HepG2 (cell line): ENCODE results near the gene SESN2. TPM values are rescaled to one million over a fixed set of nuclear protein-coding genes. Genes with fewer than 3 reads are reported as not detected.
A peak's percentile ranks its signal among the peaks of the same experiment; 100 is the strongest.

Source experiments
- ARID2 ChIP-seq: sonication (generic); formaldehyde crosslinking; IDR thresholded peaks from 2 replicates; pipeline ENCODE4 v1.8.1; 2022; ENCODE audit warnings: mild to moderate bottlenecking, missing genetic modification reagents, borderline replicate concordance
- MED1 ChIP-seq: sonication (generic); formaldehyde crosslinking; IDR thresholded peaks from 2 replicates; pipeline ENCODE4 v1.4.0; 2020; ENCODE audit warnings: missing genetic modification reagents
- NFE2L2 ChIP-seq: fragments of 150-350 bp; IDR thresholded peaks from 2 replicates; pipeline ENCODE4 v1.6.1; 2014; ENCODE audit warnings: low read length
- SALL1 ChIP-seq: sonication (generic); formaldehyde crosslinking; IDR thresholded peaks from 2 replicates; pipeline ENCODE4 v1.8.0; 2022; ENCODE audit warnings: mild to moderate bottlenecking, missing genetic modification reagents
- SIN3A ChIP-seq: IDR thresholded peaks from 2 replicates; pipeline ENCODE4 v1.6.1; 2011; ENCODE audit warnings: low read depth, mild to moderate bottlenecking, control low read depth, low read length, borderline replicate concordance
- STAT5B ChIP-seq: sonication (generic); formaldehyde crosslinking; IDR thresholded peaks from 2 replicates; pipeline ENCODE4 v1.4.0; 2020; ENCODE audit warnings: missing genetic modification reagents
- ZKSCAN8 ChIP-seq: IDR thresholded peaks from 2 replicates; pipeline ENCODE4 v1.6.1; 2016; ENCODE audit warnings: borderline replicate concordance, missing genetic modification reagents, missing compliant biosample characterization
- ZNF329 ChIP-seq: sonication (generic); formaldehyde crosslinking; IDR thresholded peaks from 2 replicates; pipeline ENCODE4 v1.9.0; 2021; ENCODE audit warnings: low read depth, mild to moderate bottlenecking, missing genetic modification reagents
- ZNF782 ChIP-seq: sonication (generic); formaldehyde crosslinking; IDR thresholded peaks from 2 replicates; pipeline ENCODE4 v1.4.0; 2020; ENCODE audit warnings: missing genetic modification reagents, mild to moderate bottlenecking, borderline replicate concordance
- polyA plus RNA-seq, 8 experiments: library from polyadenylated mRNA; depleted of rRNA in 3 of 8; stranded (reverse) in 7 of 8; unstranded in 1 of 8; fragments of >200 nt; fragmentation: Illumina TruSeq in 4 of 8; extraction: Trizol in 4 of 8; gene quantifications; 2 replicates each; pipeline versions ENCODE4 v1.2.1 to v1.2.3, GENCODE V29; 2011 to 2016; ENCODE audit warnings: low read depth in 4 of 8, missing spikeins in 1 of 8, mixed read lengths in 1 of 8; ENCODE audit not compliant: insufficient read depth in 1 of 8
- total RNA-seq, 5 experiments: library from RNA; depleted of rRNA; stranded (reverse); fragments of >200 nt; fragmentation: Illumina TruSeq; extraction: Trizol; gene quantifications; 2 replicates each; pipeline ENCODE4 v1.2.3, GENCODE V29; 2016; ENCODE audit warnings: low read depth in 1 of 5
- TF ChIP-seq, protein P1 (sequence below): fragments of 450-650 bp; IDR thresholded peaks from 2 replicates; pipeline ENCODE4 v1.6.1; 2017; ENCODE audit warnings: mild to moderate bottlenecking
- TF ChIP-seq, protein P2 (sequence below): sonication (generic); formaldehyde crosslinking; IDR thresholded peaks from 2 replicates; pipeline ENCODE4 v1.8.0; 2022; ENCODE audit warnings: mild to moderate bottlenecking, missing genetic modification reagents, moderate library complexity
- TF ChIP-seq, protein P3 (sequence below): sonication (generic); formaldehyde crosslinking; IDR thresholded peaks from 2 replicates; pipeline ENCODE4 v1.4.0; 2020; ENCODE audit warnings: mild to moderate bottlenecking, missing genetic modification reagents
- TF ChIP-seq, protein P4 (sequence below): sonication (generic); formaldehyde crosslinking; conservative IDR thresholded peaks from 2 replicates; pipeline ENCODE4 v1.4.0; 2020; ENCODE audit warnings: missing genetic modification reagents

SESN2 gene
- total and polyA plus RNA-seq, 2 of the 13 experiments (the other 11 are each of a cell fraction or from before 2014, with no cell fraction given) = 13.2 to 19.1 TPM

DNA sequence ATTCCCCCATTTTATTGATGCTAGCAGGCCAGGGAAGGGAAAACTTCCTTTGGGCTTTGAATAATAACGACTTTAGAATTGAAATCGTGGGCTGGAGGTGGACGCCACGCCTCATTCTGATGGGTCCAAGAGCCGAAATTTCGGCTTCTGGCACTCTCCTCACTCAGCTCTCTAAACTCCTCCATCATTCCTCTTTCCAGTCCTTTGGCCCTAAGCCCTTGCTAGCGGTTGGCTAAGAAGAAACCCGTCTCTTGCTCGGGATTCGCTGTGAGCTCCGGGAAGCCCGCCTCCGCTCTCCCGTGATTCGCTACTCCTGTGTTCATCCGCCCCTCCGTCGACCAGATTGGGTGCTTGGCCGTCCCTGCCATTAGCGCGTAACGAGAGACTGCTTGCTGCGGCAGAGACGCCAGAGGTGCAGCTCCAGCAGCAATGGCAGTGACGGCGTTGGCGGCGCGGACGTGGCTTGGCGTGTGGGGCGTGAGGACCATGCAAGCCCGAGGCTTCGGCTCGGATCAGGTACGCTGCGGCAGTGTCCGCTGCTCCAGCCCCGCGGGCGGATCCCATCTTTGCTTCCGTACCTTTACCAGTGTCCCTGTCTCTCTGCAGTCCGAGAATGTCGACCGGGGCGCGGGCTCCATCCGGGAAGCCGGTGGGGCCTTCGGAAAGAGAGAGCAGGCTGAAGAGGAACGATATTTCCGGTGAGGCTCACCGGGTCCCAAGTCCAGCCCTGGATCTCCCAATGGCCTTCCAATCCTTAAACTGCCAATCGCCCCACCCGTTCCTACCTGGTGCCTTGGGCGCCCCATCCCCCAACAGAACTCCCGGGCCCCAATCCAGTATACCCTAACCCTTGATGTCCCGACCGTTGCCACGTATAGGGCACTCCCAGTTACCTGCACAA, 23.3 kb upstream of the SESN2 start, which contains the start of gene ATP5IF1 (continued):
- TF ChIP-seq, protein P1, sequence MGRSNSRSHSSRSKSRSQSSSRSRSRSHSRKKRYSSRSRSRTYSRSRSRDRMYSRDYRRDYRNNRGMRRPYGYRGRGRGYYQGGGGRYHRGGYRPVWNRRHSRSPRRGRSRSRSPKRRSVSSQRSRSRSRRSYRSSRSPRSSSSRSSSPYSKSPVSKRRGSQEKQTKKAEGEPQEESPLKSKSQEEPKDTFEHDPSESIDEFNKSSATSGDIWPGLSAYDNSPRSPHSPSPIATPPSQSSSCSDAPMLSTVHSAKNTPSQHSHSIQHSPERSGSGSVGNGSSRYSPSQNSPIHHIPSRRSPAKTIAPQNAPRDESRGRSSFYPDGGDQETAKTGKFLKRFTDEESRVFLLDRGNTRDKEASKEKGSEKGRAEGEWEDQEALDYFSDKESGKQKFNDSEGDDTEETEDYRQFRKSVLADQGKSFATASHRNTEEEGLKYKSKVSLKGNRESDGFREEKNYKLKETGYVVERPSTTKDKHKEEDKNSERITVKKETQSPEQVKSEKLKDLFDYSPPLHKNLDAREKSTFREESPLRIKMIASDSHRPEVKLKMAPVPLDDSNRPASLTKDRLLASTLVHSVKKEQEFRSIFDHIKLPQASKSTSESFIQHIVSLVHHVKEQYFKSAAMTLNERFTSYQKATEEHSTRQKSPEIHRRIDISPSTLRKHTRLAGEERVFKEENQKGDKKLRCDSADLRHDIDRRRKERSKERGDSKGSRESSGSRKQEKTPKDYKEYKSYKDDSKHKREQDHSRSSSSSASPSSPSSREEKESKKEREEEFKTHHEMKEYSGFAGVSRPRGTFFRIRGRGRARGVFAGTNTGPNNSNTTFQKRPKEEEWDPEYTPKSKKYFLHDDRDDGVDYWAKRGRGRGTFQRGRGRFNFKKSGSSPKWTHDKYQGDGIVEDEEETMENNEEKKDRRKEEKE = no peak
- TF ChIP-seq NFE2L2 (no peak), MED1 (CRISPR knock-in tag) (peak; percentile 63), ZNF329 (peak; percentile 46; the same call in 1 of the 2 replicates), STAT5B (CRISPR knock-in tag) (peak; percentile 9; the same call in 1 of the 2 replicates), ZKSCAN8 (peak; percentile 50; the same call in 1 of the 2 replicates), SIN3A (peak; percentile 78; the same call in 1 of the 2 replicates), SALL1 (peak; percentile 78), ZNF782 (peak; percentile 80; the same call in 1 of the 2 replicates), ARID2 (0 out of 2 replicates have a peak, but pooled peaks have one; percentile 60)
- TF ChIP-seq, protein P2, sequence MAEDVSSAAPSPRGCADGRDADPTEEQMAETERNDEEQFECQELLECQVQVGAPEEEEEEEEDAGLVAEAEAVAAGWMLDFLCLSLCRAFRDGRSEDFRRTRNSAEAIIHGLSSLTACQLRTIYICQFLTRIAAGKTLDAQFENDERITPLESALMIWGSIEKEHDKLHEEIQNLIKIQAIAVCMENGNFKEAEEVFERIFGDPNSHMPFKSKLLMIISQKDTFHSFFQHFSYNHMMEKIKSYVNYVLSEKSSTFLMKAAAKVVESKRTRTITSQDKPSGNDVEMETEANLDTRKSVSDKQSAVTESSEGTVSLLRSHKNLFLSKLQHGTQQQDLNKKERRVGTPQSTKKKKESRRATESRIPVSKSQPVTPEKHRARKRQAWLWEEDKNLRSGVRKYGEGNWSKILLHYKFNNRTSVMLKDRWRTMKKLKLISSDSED (CRISPR knock-in tag) = no peak
- TF ChIP-seq, protein P3, sequence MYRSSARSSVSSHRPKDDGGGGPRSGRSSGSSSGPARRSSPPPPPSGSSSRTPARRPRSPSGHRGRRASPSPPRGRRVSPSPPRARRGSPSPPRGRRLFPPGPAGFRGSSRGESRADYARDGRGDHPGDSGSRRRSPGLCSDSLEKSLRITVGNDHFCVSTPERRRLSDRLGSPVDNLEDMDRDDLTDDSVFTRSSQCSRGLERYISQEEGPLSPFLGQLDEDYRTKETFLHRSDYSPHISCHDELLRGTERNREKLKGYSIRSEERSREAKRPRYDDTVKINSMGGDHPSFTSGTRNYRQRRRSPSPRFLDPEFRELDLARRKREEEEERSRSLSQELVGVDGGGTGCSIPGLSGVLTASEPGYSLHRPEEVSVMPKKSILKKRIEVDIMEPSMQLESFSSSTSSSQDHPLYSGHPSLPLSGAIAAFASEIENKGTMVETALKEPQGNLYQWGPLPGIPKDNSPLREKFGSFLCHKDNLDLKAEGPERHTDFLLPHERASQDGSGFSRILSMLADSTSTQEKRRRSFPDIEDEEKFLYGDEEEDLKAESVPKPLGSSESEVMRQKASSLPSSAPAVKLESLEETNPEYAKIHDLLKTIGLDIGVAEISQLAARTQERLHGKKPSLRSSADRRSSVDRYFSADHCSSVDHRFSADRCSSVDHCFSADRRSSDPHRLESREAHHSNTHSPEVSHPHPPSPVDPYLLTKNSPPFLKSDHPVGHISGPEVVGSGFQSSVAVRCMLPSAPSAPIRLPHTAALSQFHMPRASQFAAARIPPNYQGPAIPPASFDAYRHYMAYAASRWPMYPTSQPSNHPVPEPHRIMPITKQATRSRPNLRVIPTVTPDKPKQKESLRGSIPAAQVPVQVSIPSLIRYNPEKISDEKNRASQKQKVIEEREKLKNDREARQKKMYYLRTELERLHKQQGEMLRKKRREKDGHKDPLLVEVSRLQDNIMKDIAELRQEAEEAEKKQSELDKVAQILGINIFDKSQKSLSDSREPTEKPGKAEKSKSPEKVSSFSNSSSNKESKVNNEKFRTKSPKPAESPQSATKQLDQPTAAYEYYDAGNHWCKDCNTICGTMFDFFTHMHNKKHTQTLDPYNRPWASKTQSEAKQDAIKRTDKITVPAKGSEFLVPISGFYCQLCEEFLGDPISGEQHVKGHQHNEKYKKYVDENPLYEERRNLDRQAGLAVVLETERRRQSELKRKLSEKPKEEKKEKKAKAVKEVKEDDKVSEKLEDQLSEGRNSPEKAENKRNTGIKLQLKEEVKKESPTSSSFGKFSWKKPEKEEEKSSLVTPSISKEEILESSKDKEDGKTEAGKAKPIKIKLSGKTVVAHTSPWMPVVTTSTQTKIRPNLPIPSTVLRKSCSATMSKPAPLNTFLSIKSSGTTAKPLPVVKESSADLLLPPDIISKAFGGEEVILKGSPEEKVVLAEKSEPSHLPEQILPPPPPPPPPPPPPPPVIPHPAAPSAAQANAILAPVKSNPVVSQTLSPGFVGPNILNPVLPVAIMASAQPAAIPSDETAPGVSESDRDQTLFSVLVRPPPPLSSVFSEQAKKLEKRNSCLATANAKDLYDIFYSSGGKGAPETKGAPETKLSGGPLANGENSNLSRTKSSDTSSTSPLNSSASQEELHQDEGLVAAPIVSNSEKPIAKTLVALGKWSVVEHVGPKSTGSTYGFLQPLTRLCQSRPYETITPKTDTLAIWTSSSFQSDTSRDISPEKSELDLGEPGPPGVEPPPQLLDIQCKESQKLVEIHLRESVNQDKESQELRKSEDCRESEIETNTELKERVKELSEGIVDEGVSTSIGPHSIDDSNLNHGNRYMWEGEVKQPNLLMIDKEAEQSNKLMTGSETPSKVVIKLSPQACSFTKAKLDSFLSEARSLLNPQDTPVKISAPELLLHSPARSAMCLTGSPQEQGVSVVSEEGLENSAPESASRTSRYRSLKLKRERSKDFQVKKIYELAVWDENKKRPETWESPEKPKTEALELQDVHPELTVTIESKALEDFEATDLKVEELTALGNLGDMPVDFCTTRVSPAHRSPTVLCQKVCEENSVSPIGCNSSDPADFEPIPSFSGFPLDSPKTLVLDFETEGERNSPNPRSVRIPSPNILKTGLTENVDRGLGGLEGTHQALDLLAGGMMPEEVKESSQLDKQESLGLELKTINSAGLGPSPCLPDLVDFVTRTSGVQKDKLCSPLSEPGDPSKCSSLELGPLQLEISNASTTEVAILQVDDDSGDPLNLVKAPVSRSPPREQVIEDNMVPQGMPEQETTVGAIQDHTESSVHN (CRISPR knock-in tag) = peak; percentile 87; the same call in 1 of the 2 replicates
- TF ChIP-seq, protein P4, sequence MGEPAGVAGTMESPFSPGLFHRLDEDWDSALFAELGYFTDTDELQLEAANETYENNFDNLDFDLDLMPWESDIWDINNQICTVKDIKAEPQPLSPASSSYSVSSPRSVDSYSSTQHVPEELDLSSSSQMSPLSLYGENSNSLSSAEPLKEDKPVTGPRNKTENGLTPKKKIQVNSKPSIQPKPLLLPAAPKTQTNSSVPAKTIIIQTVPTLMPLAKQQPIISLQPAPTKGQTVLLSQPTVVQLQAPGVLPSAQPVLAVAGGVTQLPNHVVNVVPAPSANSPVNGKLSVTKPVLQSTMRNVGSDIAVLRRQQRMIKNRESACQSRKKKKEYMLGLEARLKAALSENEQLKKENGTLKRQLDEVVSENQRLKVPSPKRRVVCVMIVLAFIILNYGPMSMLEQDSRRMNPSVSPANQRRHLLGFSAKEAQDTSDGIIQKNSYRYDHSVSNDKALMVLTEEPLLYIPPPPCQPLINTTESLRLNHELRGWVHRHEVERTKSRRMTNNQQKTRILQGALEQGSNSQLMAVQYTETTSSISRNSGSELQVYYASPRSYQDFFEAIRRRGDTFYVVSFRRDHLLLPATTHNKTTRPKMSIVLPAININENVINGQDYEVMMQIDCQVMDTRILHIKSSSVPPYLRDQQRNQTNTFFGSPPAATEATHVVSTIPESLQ (CRISPR knock-in tag) = no peak
